Right renal pelvis (tissue), 4 donors: ENCODE results near the gene GTF2A1. TPM values are rescaled to one million over a fixed set of nuclear protein-coding genes. Genes with fewer than 3 reads are reported as not detected.

ENCODE experiments used
- DNase-seq, 4 donors: peaks; one replicate each; pipeline ENCODE4 v3.0.0-alpha.2; 2013; ENCODE audit warnings: low read depth in 4 of 4, low spot score in 3 of 4, missing footprints in 1 of 4
- polyA plus RNA-seq, 4 donors: library from polyadenylated mRNA; unstranded; fragments of 120-200 nt; gene quantifications; one replicate each; pipeline ENCODE4 v1.2.1, GENCODE V29; 2013; ENCODE audit not compliant: insufficient read length in 4 of 4

The GTF2A1 gene
- polyA plus RNA-seq, 4 donors, result 33.1 to 43.9 (median 41.5) TPM

- DNase-seq, result no peak
Measured at GRCh38 chr14:81179631-81180030, 41.1 kb downstream of the GTF2A1 start.

GRCh38 chr14:81178063-81178462 lies 42.7 kb downstream of the GTF2A1 start:
- no peak for DNase-seq

GRCh38 chr14:81177225-81177624 lies 43.5 kb downstream of the GTF2A1 start:
- no peak for DNase-seq

GRCh38 chr14:81176241-81176640 lies 44.5 kb downstream of the GTF2A1 start:
- no peak for DNase-seq

GRCh38 chr14:81172881-81173280 lies 47.9 kb downstream of the GTF2A1 start:
- DNase-seq, result no peak

GRCh38 chr14:81172353-81172752 lies 48.4 kb downstream of the GTF2A1 start:
- no peak for DNase-seq

- no peak for DNase-seq
Measured at GRCh38 chr14:81170829-81171195, 49.9 kb downstream of the GTF2A1 start.

GRCh38 chr14:81170104-81170828 lies 50.5 kb downstream of the GTF2A1 start:
- DNase-seq, result peak; percentile 80 to 86 (median 83)

GRCh38 chr14:81169711-81170103 lies 51.1 kb downstream of the GTF2A1 start:
- no peak for DNase-seq

GRCh38 chr14:81169267-81169666 lies 51.5 kb downstream of the GTF2A1 start:
- no peak for DNase-seq

GRCh38 chr14:81166121-81166520 lies 54.6 kb downstream of the GTF2A1 start:
- DNase-seq, result no peak

- no peak for DNase-seq
Measured at GRCh38 chr14:81165188-81165587, 55.6 kb downstream of the GTF2A1 start.

GRCh38 chr14:81164167-81164774 lies 56.5 kb downstream of the GTF2A1 start:
- DNase-seq, result peak in 2 of 4 donors; percentile 13 to 18

- DNase-seq, result no peak
Measured at GRCh38 chr14:81162941-81163340, 57.8 kb downstream of the GTF2A1 start.

GRCh38 chr14:81161749-81162148 lies 59.0 kb downstream of the GTF2A1 start:
- no peak for DNase-seq

GRCh38 chr14:81161088-81161487 lies 59.7 kb downstream of the GTF2A1 start:
- no peak for DNase-seq

GRCh38 chr14:81157431-81157830 lies 63.3 kb downstream of the GTF2A1 start:
- DNase-seq, result no peak

- no peak for DNase-seq
Measured at GRCh38 chr14:81153187-81153586, 67.6 kb downstream of the GTF2A1 start.

GRCh38 chr14:81148635-81149034 lies 72.1 kb downstream of the GTF2A1 start:
- no peak for DNase-seq

- no peak for DNase-seq
Measured at GRCh38 chr14:81147140-81147897, 73.4 kb downstream of the GTF2A1 start.

GRCh38 chr14:81144824-81145603 lies 75.7 kb downstream of the GTF2A1 start:
- no peak for DNase-seq
